Cardiac septum (tissue), 1 donor: Measurements from ENCODE around the gene STAP2. TPM values are rescaled to one million over a fixed set of nuclear protein-coding genes. Genes with fewer than 3 reads are reported as not detected.
"Not testable (repeated sequence)": the region's sequence is repeated elsewhere in the genome, so short reads cannot be mapped to it uniquely, and the experiment has no call there.

Experiments used
- DNase-seq: peaks from one replicate; pipeline ENCODE4 v3.0.0-alpha.2; 2020; ENCODE audit warnings: low spot score
- intact Hi-C: fragments of 100-400 bp; cut with DNase I; formaldehyde crosslinking; loops from one replicate; pipeline ENCODE4 v1.14.0; 2022
- total RNA-seq: library from RNA; stranded (reverse); fragmentation: NEBNext Ultra II Directional; extraction: Animal tissue kit (Norgen Biotek cat#: 25700); gene quantifications from one replicate; pipeline ENCODE4 v1.2.1, GENCODE V29; 2021
- donor health status: DM: no; HTN: no; CAD: no.

STAP2 gene
- total RNA-seq, 1 donor from 2014 or later, result 0.83 TPM

- no peak for DNase-seq
- intact Hi-C loops, result no loop called here
Measured at GRCh38 chr19:4360081-4360569, 21.5 kb upstream of the STAP2 start.

GRCh38 chr19:4359627-4360000 is 21.0 kb upstream of the STAP2 start:
- intact Hi-C loops, result no loop called here
- DNase-seq, result no peak

GRCh38 chr19:4358709-4359626 is 20.3 kb upstream of the STAP2 start:
- intact Hi-C loops, result no loop called here
- DNase-seq, result no peak

- intact Hi-C loops, result no loop called here
- DNase-seq, result no peak
Measured at GRCh38 chr19:4357921-4358326, 19.3 kb upstream of the STAP2 start.

- intact Hi-C loops, result no loop called here
- DNase-seq, result no peak
Measured at GRCh38 chr19:4357095-4357797, 18.6 kb upstream of the STAP2 start.

- no peak for DNase-seq
- intact Hi-C loops, result loop anchor here (5.0 kb wide), 2 partner anchors 42 to 88 kb away; no protein-coding TSS in a partner anchor
Measured at GRCh38 chr19:4354897-4355296, 16.3 kb upstream of the STAP2 start.

- intact Hi-C loops, result loop anchor here (5.0 kb wide), 2 partner anchors 43 to 87 kb away; no protein-coding TSS in a partner anchor
- DNase-seq, result no peak
Measured at GRCh38 chr19:4354282-4354681, 15.7 kb upstream of the STAP2 start.

- DNase-seq, result no peak
- intact Hi-C loops, result loop anchor here (5.0 kb wide), 2 partner anchors 45 to 85 kb away; no protein-coding TSS in a partner anchor
Measured at GRCh38 chr19:4352701-4353121, 14.1 kb upstream of the STAP2 start.

- intact Hi-C loops, result loop anchor here (5.0 kb wide), 2 partner anchors 47 to 83 kb away; no protein-coding TSS in a partner anchor
- DNase-seq, result no peak
Measured at GRCh38 chr19:4350726-4351125, 12.1 kb upstream of the STAP2 start.

- no peak for DNase-seq
- intact Hi-C loops, result loop anchor here (5.0 kb wide), 2 partner anchors 47 to 83 kb away; no protein-coding TSS in a partner anchor
Measured at GRCh38 chr19:4350111-4350510, 11.5 kb upstream of the STAP2 start.

- intact Hi-C loops, DNase-seq: not testable (repeated sequence)
Measured at GRCh38 chr19:4349225-4349624, 10.6 kb upstream of the STAP2 start.

GRCh38 chr19:4347521-4347920 is 8.9 kb upstream of the STAP2 start:
- intact Hi-C loops, result no loop called here
- DNase-seq, result no peak

- intact Hi-C loops, result no loop called here
- no peak for DNase-seq
Measured at GRCh38 chr19:4346020-4346383, 7.4 kb upstream of the STAP2 start.

- intact Hi-C loops, result no loop called here
- no peak for DNase-seq
Measured at GRCh38 chr19:4345342-4346019, 6.9 kb upstream of the STAP2 start.

GRCh38 chr19:4343370-4344307 is 5.0 kb upstream of the STAP2 start, which contains the start of gene MPND:
Gene MPND, plus strand, starts transcription at chr19:4343562. Its CDS starts 32 bp downstream, at chr19:4343594.
- intact Hi-C loops, result loop anchor here (5.0 kb wide), 1 partner anchor 59 kb away; the partner anchor contains the start of genes CHAF1A and SH3GL1
- peak; percentile 97 for DNase-seq

- peak; percentile 98 for DNase-seq
- intact Hi-C loops, result loop anchor here (5.0 kb wide), 1 partner anchor 60 kb away; the partner anchor contains the start of genes CHAF1A and SH3GL1
Measured at GRCh38 chr19:4342615-4343369, 4.2 kb upstream of the STAP2 start.

GRCh38 chr19:4342314-4342614 is 3.6 kb upstream of the STAP2 start:
- intact Hi-C loops, result loop anchor here (5.0 kb wide), 1 partner anchor 60 kb away; the partner anchor contains the start of genes CHAF1A and SH3GL1
- DNase-seq, result no peak

- no peak for DNase-seq
- intact Hi-C loops, result no loop called here
Measured at GRCh38 chr19:4337906-4338440, 654 bp downstream of the STAP2 start.
